HepG2 (cell line): ENCODE measurements around the gene DIMT1. TPM values are rescaled to one million over a fixed set of nuclear protein-coding genes. Genes with fewer than 3 reads are reported as not detected.
A peak's percentile ranks its signal among the peaks of the same experiment; 100 is the strongest.

Experiments
- ATF7 ChIP-seq, 2 experiments: fragments of 450-650 bp in 1 of 2; sonication (generic) in 1 of 2; formaldehyde crosslinking in 1 of 2; IDR thresholded peaks; 2 replicates each; pipeline versions ENCODE4 v1.4.0 to v1.6.1; 2016 to 2020; ENCODE audit warnings: antibody characterized with exemption in 1 of 2, mild to moderate bottlenecking in 1 of 2, missing genetic modification reagents in 1 of 2
- CCAR2 ChIP-seq: fragments of 200-400 bp; formaldehyde crosslinking; optimal IDR thresholded peaks from 2 replicates; pipeline ENCODE3; 2018; ENCODE audit warnings: low read depth, mild to moderate bottlenecking, low read length, moderate library complexity
- FOXK2 ChIP-seq: fragments of 450-650 bp; IDR thresholded peaks from 2 replicates; pipeline ENCODE4 v1.6.1; 2016
- LCORL ChIP-seq, 2 experiments: fragments of 450-650 bp in 1 of 2; sonication (generic) in 1 of 2; formaldehyde crosslinking in 1 of 2; IDR thresholded peaks; 2 replicates each; pipeline versions ENCODE4 v1.5.0 to v1.6.1; 2017 to 2020; ENCODE audit warnings: antibody characterized with exemption in 1 of 2, missing genetic modification reagents in 1 of 2
- NFATC3 ChIP-seq: sonication (generic); formaldehyde crosslinking; IDR thresholded peaks from 2 replicates; pipeline ENCODE4 v1.5.1; 2020; ENCODE audit warnings: mild to moderate bottlenecking, missing genetic modification reagents
- PLRG1 ChIP-seq: fragments of 450-650 bp; conservative IDR thresholded peaks from 2 replicates; pipeline ENCODE4 v1.6.1; 2016
- PRMT3 ChIP-seq: sonication (generic); formaldehyde crosslinking; IDR thresholded peaks from 2 replicates; pipeline ENCODE4 v1.8.1; 2022; ENCODE audit warnings: low read depth, mild to moderate bottlenecking, moderate library complexity, missing genetic modification reagents, borderline replicate concordance
- SP2 ChIP-seq: sonication (generic); formaldehyde crosslinking; IDR thresholded peaks from 2 replicates; pipeline ENCODE4 v1.5.1; 2020; ENCODE audit warnings: mild to moderate bottlenecking, missing genetic modification reagents
- SRSF9 ChIP-seq: fragments of 200-400 bp; formaldehyde crosslinking; IDR thresholded peaks from 2 replicates; pipeline ENCODE4 v1.6.1; 2018; ENCODE audit warnings: borderline replicate concordance, mild to moderate bottlenecking, low read depth, low read length; ENCODE audit not compliant: insufficient read depth, poor library complexity, severe bottlenecking
- U2AF2 ChIP-seq: fragments of 200-400 bp; formaldehyde crosslinking; IDR thresholded peaks from 2 replicates; pipeline ENCODE4 v1.6.1; 2017; ENCODE audit warnings: low read depth, mild to moderate bottlenecking, low read length
- ZSCAN29 ChIP-seq: sonication (generic); formaldehyde crosslinking; conservative IDR thresholded peaks from 2 replicates; pipeline ENCODE4 v1.4.0; 2020; ENCODE audit warnings: mild to moderate bottlenecking, missing genetic modification reagents
- polyA plus RNA-seq, 8 experiments: library from polyadenylated mRNA; depleted of rRNA in 3 of 8; stranded (reverse) in 7 of 8; unstranded in 1 of 8; fragments of >200 nt; fragmentation: Illumina TruSeq in 4 of 8; extraction: Trizol in 4 of 8; gene quantifications; 2 replicates each; pipeline versions ENCODE4 v1.2.1 to v1.2.3, GENCODE V29; 2011 to 2016; ENCODE audit warnings: low read depth in 4 of 8, missing spikeins in 1 of 8, mixed read lengths in 1 of 8; ENCODE audit not compliant: insufficient read depth in 1 of 8
- total RNA-seq, 5 experiments: library from RNA; depleted of rRNA; stranded (reverse); fragments of >200 nt; fragmentation: Illumina TruSeq; extraction: Trizol; gene quantifications; 2 replicates each; pipeline ENCODE4 v1.2.3, GENCODE V29; 2016; ENCODE audit warnings: low read depth in 1 of 5
- TF ChIP-seq, protein P1 (sequence below), 2 experiments: IDR thresholded peaks; 2 replicates each; pipeline ENCODE4 v1.6.1; 2011 to 2012; ENCODE audit warnings: low read length in 2 of 2, borderline replicate concordance in 1 of 2, low read depth in 1 of 2, mild to moderate bottlenecking in 1 of 2, moderate library complexity in 1 of 2
- TF ChIP-seq, protein P2 (sequence below): sonication (generic); formaldehyde crosslinking; IDR thresholded peaks from 2 replicates; pipeline ENCODE4 v1.5.0; 2020; ENCODE audit warnings: missing genetic modification reagents
- TF ChIP-seq, protein P3 (sequence below): sonication (generic); formaldehyde crosslinking; IDR thresholded peaks from 2 replicates; pipeline ENCODE4 v1.8.0; 2022; ENCODE audit warnings: low read depth, missing genetic modification reagents
- TF ChIP-seq, protein P4 (sequence below): IDR thresholded peaks from 2 replicates; pipeline ENCODE4 v1.4.0; 2020; ENCODE audit warnings: mild to moderate bottlenecking, missing genetic modification reagents
- TF ChIP-seq, protein P5 (sequence below): sonication (generic); formaldehyde crosslinking; IDR thresholded peaks from 2 replicates; pipeline ENCODE4 v1.5.0; 2020; ENCODE audit warnings: missing genetic modification reagents, mild to moderate bottlenecking, borderline replicate concordance

The DIMT1 gene
- total and polyA plus RNA-seq, 2 of the 13 experiments (the other 11 are each of a cell fraction or from before 2014, with no cell fraction given), result 16.1 to 35.2 TPM

DNA sequence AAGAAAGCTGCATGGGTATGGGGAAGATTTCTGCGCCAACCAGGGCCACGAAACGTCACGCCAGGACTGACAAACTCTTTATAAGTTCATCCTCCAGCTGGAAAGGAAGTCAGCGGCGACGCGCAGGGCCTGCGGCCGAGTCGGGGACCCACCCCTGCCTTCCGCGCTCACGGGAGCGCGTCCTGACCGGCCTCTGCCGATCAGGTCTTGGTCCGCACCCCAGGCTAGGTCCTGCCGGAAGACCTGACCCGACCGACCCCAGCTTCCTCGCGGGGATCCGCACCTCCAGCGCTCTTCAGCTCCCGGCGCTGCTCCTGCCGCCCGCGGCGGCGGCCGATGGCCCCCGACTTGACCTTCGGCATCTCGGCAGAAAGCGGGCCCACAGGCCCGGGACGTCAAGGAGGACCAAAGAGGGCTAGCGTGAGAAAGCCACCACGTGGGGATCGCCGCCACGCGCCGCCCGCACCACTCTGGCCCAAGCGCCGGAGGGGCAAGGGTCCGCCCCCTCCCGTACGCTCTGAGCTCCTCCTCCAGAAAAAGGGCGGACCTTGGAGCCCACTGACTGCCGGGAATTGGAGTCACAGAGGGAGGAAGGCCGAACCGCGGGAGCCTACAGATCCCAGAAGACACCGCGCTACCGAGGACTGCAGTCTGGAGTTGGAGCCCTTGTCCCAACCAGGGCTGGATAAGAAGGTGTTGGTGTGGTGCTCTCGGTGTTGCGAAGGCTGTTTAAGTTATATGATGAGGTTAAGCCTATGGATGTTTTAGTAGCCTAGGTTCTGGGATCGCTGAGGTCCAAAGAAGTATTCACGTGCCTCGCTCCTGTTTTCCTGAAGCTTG lies at the start of gene DIMT1 (continued):
- TF ChIP-seq, protein P1, sequence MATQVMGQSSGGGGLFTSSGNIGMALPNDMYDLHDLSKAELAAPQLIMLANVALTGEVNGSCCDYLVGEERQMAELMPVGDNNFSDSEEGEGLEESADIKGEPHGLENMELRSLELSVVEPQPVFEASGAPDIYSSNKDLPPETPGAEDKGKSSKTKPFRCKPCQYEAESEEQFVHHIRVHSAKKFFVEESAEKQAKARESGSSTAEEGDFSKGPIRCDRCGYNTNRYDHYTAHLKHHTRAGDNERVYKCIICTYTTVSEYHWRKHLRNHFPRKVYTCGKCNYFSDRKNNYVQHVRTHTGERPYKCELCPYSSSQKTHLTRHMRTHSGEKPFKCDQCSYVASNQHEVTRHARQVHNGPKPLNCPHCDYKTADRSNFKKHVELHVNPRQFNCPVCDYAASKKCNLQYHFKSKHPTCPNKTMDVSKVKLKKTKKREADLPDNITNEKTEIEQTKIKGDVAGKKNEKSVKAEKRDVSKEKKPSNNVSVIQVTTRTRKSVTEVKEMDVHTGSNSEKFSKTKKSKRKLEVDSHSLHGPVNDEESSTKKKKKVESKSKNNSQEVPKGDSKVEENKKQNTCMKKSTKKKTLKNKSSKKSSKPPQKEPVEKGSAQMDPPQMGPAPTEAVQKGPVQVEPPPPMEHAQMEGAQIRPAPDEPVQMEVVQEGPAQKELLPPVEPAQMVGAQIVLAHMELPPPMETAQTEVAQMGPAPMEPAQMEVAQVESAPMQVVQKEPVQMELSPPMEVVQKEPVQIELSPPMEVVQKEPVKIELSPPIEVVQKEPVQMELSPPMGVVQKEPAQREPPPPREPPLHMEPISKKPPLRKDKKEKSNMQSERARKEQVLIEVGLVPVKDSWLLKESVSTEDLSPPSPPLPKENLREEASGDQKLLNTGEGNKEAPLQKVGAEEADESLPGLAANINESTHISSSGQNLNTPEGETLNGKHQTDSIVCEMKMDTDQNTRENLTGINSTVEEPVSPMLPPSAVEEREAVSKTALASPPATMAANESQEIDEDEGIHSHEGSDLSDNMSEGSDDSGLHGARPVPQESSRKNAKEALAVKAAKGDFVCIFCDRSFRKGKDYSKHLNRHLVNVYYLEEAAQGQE (IDR thresholded peaks at IDR 0.05; ENCODE audit: borderline replicate concordance in 1 of 2, low read depth in 1 of 2, low read length in 2 of 2), result peak in 1 of 2 experiments; percentile 34; a peak in 1 of 4 replicates
- no peak for TF ChIP-seq PRMT3
- TF ChIP-seq FOXK2, result no peak
- no peak; the same call in 1 of the 2 replicates for TF ChIP-seq NFATC3 (CRISPR knock-in tag)
- TF ChIP-seq CCAR2, result no peak
- TF ChIP-seq U2AF2, result no peak; the same call in 1 of the 2 replicates
- TF ChIP-seq, protein P2, sequence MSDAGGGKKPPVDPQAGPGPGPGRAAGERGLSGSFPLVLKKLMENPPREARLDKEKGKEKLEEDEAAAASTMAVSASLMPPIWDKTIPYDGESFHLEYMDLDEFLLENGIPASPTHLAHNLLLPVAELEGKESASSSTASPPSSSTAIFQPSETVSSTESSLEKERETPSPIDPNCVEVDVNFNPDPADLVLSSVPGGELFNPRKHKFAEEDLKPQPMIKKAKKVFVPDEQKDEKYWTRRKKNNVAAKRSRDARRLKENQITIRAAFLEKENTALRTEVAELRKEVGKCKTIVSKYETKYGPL, result no peak; the same call in 1 of the 2 replicates
- TF ChIP-seq ZSCAN29, result peak; percentile 65; the same call in 1 of the 2 replicates
- TF ChIP-seq SP2 (CRISPR knock-in tag), result no peak
- TF ChIP-seq, protein P3, sequence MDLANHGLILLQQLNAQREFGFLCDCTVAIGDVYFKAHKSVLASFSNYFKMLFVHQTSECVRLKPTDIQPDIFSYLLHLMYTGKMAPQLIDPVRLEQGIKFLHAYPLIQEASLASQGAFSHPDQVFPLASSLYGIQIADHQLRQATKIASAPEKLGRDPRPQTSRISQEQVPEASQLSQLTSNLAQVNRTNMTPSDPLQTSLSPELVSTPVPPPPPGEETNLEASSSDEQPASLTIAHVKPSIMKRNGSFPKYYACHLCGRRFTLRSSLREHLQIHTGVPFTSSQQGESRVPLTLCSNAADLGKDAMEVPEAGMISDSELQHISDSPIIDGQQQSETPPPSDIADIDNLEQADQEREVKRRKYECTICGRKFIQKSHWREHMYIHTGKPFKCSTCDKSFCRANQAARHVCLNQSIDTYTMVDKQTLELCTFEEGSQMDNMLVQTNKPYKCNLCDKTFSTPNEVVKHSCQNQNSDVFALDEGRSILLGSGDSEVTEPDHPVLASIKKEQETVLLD (CRISPR knock-in tag), result peak; percentile 68
- TF ChIP-seq, protein P4, sequence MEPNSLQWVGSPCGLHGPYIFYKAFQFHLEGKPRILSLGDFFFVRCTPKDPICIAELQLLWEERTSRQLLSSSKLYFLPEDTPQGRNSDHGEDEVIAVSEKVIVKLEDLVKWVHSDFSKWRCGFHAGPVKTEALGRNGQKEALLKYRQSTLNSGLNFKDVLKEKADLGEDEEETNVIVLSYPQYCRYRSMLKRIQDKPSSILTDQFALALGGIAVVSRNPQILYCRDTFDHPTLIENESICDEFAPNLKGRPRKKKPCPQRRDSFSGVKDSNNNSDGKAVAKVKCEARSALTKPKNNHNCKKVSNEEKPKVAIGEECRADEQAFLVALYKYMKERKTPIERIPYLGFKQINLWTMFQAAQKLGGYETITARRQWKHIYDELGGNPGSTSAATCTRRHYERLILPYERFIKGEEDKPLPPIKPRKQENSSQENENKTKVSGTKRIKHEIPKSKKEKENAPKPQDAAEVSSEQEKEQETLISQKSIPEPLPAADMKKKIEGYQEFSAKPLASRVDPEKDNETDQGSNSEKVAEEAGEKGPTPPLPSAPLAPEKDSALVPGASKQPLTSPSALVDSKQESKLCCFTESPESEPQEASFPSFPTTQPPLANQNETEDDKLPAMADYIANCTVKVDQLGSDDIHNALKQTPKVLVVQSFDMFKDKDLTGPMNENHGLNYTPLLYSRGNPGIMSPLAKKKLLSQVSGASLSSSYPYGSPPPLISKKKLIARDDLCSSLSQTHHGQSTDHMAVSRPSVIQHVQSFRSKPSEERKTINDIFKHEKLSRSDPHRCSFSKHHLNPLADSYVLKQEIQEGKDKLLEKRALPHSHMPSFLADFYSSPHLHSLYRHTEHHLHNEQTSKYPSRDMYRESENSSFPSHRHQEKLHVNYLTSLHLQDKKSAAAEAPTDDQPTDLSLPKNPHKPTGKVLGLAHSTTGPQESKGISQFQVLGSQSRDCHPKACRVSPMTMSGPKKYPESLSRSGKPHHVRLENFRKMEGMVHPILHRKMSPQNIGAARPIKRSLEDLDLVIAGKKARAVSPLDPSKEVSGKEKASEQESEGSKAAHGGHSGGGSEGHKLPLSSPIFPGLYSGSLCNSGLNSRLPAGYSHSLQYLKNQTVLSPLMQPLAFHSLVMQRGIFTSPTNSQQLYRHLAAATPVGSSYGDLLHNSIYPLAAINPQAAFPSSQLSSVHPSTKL (CRISPR knock-in tag), result peak; percentile 76
- no peak for TF ChIP-seq ATF7 (IDR thresholded peaks at IDR 0.05)
- no peak for TF ChIP-seq ATF7 (CRISPR knock-in tag; IDR thresholded peaks at IDR 0.05)
- TF ChIP-seq SRSF9, result no peak
- TF ChIP-seq, protein P5, sequence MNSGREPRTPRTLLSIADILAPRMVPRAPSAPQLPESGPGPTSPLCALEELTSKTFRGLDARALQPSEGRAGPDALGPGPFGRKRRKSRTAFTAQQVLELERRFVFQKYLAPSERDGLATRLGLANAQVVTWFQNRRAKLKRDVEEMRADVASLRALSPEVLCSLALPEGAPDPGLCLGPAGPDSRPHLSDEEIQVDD (CRISPR knock-in tag), result 0 out of 2 replicates have a peak, but pooled peaks have one; percentile 51
- TF ChIP-seq LCORL (IDR thresholded peaks at IDR 0.05), result no peak
- TF ChIP-seq LCORL (CRISPR knock-in tag; IDR thresholded peaks at IDR 0.05), result no peak; the same call in 1 of the 2 replicates
- TF ChIP-seq PLRG1, result no peak
